AG04450 (cell line): Measurements from ENCODE around the gene GGT5. TPM values are rescaled to one million over a fixed set of nuclear protein-coding genes. Genes with fewer than 3 reads are reported as not detected.
"Not testable (repeated sequence)": the region's sequence is repeated elsewhere in the genome, so short reads cannot be mapped to it uniquely, and the experiment has no call there.

Experiments
- CTCF ChIA-PET: fragments of 300-600, 350-600 bp; formaldehyde crosslinking; extraction: SDS; loops from one replicate; lab custom pipeline; 2022; ENCODE audit warnings: antibody characterized with exemption, inconsistent platforms; lab: Charles Lee
- POLR2A ChIA-PET: fragments of 350-600 bp; formaldehyde crosslinking; extraction: SDS; loops from one replicate; lab custom pipeline; 2021; ENCODE audit warnings: antibody characterized with exemption, inconsistent platforms; lab: Yijun Ruan, JAX
- DNase-seq: peaks from one replicate; pipeline ENCODE4 v3.0.0-alpha.2; 2011; ENCODE audit warnings: low read depth, low spot score
- H3K27ac ChIP-seq: one replicate; pipeline ENCODE4 v1.5.1; 2012; ENCODE audit warnings: low read depth, low read length, control low read depth
- H3K27me3 ChIP-seq: one replicate; pipeline ENCODE4 v1.6.0; 2012; ENCODE audit warnings: low read length; ENCODE audit not compliant: control insufficient read depth, insufficient read depth
- H3K4me3 ChIP-seq: 2 replicates; pipeline ENCODE4 v1.5.1; 2011; ENCODE audit warnings: mild to moderate bottlenecking, low read depth, low read length, control low read depth
- H3K9me3 ChIP-seq: 2 replicates; pipeline ENCODE4 v1.5.1; 2012; ENCODE audit warnings: low read length; ENCODE audit not compliant: control insufficient read depth, insufficient read depth
- CTCF ChIP-seq: IDR thresholded peaks from 2 replicates; pipeline ENCODE4 v1.5.1; 2011; ENCODE audit warnings: low read depth, low read length, control low read depth, inconsistent platforms
- polyA plus RNA-seq: library from polyadenylated mRNA; depleted of rRNA; stranded (reverse); fragments of >200 nt; gene quantifications from 2 replicates; pipeline ENCODE4 v1.2.3, GENCODE V29; 2011

The GGT5 gene
- polyA plus RNA-seq, 1 experiment, result 4.4 TPM

GRCh38 chr22:24205438-24206195 is 39.3 kb downstream of the GGT5 start:
- Histone ChIP-seq H3K9me3 (peaks cover 3% of the 10 kb centered on the region; the same call in 1 of the 2 replicates), H3K27ac (no peak overlapping the region), H3K4me3 (no peak overlapping the region), H3K27me3 (no peaks in the 10 kb centered on the region)
- TF ChIP-seq CTCF, result no peak
- no peak for DNase-seq
- ChIA-PET POLR2A (no interaction called here), CTCF (interaction anchor here (1.0 kb wide), 1 partner anchor 41 kb away, joined by 3 read pairs; no protein-coding TSS in a partner anchor)

- H3K27ac ChIP-seq, H3K27me3 ChIP-seq, POLR2A ChIA-PET, CTCF ChIA-PET, H3K9me3 ChIP-seq, H3K4me3 ChIP-seq, DNase-seq: not testable (repeated sequence)
Measured at GRCh38 chr22:24203856-24204255, 41.0 kb downstream of the GGT5 start.

GRCh38 chr22:24201681-24202614 is 42.9 kb downstream of the GGT5 start:
- ChIA-PET POLR2A (no interaction called here), CTCF (interaction anchor here (1.0 to 2.2 kb wide), 2 partner anchors 12 to 41 kb away, joined by 3 to 7 read pairs; no protein-coding TSS in a partner anchor)
- no peak for TF ChIP-seq CTCF
- Histone ChIP-seq H3K27ac (no peak overlapping the region), H3K4me3 (no peak overlapping the region), H3K27me3 (no peaks in the 10 kb centered on the region), H3K9me3 (peaks cover 3% of the 10 kb centered on the region; the same call in 1 of the 2 replicates)
- no peak for DNase-seq

GRCh38 chr22:24200619-24201212 is 44.2 kb downstream of the GGT5 start:
- CTCF ChIA-PET, result interaction anchor here (1.0 to 2.2 kb wide), 3 partner anchors 11 to 70 kb away, joined by 3 to 7 read pairs (median 3); partner anchors contain the start of gene SPECC1L
- no peak overlapping the region for H3K4me3 ChIP-seq

More at GRCh38 chr22:24200619-24201212, 44.2 kb downstream of the GGT5 start:
- DNase-seq, result no peak
- no peak for TF ChIP-seq CTCF
- POLR2A ChIA-PET, result no interaction called here
- H3K27ac ChIP-seq, result no peak overlapping the region
- H3K27me3 ChIP-seq, result no peaks in the 10 kb centered on the region
- peaks cover 3% of the 10 kb centered on the region; the same call in 1 of the 2 replicates for H3K9me3 ChIP-seq
